Dermis blood vessel endothelial cell (primary cell): ENCODE results near the gene MYG1. TPM values are rescaled to one million over a fixed set of nuclear protein-coding genes. Genes with fewer than 3 reads are reported as not detected.

Source experiments
- DNase-seq: peaks from one replicate; pipeline ENCODE4 v3.0.0; 2010
- total RNA-seq: library from RNA; depleted of rRNA; stranded (reverse); fragments of >200 nt; gene quantifications from 2 replicates; pipeline ENCODE4 v1.2.3, GENCODE V29; 2014

Gene MYG1
- 35.2 and 43.1 TPM in 2 replicates for total RNA-seq

GRCh38 chr12:53299454-53300180, at the start of gene MYG1:
Gene MYG1 (plus strand): TSS chr12:53299695. CDS start chr12:53299738, 43 bp downstream.
- DNase-seq: peak; percentile 89

GRCh38 chr12:53251477-53252348, 47.8 kb upstream of the MYG1 start:
- DNase-seq: peak; percentile 78

GRCh38 chr12:53252349-53252916, 47.1 kb upstream of the MYG1 start:
- peak; percentile 19 for DNase-seq

GRCh38 chr12:53253298-53253697, 46.2 kb upstream of the MYG1 start:
- no peak for DNase-seq

GRCh38 chr12:53254816-53255545, 44.5 kb upstream of the MYG1 start:
- DNase-seq: no peak

GRCh38 chr12:53255996-53256395, 43.5 kb upstream of the MYG1 start:
- no peak for DNase-seq

GRCh38 chr12:53258541-53259539, 40.7 kb upstream of the MYG1 start:
- DNase-seq: peak; percentile 21

- DNase-seq: no peak
Observed at GRCh38 chr12:53259891-53260290, 39.6 kb upstream of the MYG1 start.

- no peak for DNase-seq
Observed at GRCh38 chr12:53265783-53266182, 33.7 kb upstream of the MYG1 start.

- DNase-seq: no peak
Observed at GRCh38 chr12:53267306-53267998, 32.0 kb upstream of the MYG1 start.

GRCh38 chr12:53267999-53268629, 31.4 kb upstream of the MYG1 start, which contains the start of gene ESPL1:
Gene ESPL1 (plus strand): TSS chr12:53268299. CDS start chr12:53268767, 468 bp downstream.
- peak; percentile 85 for DNase-seq

- peak; percentile 17 for DNase-seq
Observed at GRCh38 chr12:53268630-53269562, 30.6 kb upstream of the MYG1 start.

- DNase-seq: no peak
Observed at GRCh38 chr12:53274445-53274844, 25.1 kb upstream of the MYG1 start.

GRCh38 chr12:53276511-53276910, 23.0 kb upstream of the MYG1 start:
- no peak for DNase-seq

- DNase-seq: no peak
Observed at GRCh38 chr12:53277981-53278380, 21.5 kb upstream of the MYG1 start.

- DNase-seq: no peak
Observed at GRCh38 chr12:53279283-53279869, 20.1 kb upstream of the MYG1 start.

- DNase-seq: no peak
Observed at GRCh38 chr12:53279888-53280498, 19.5 kb upstream of the MYG1 start.

GRCh38 chr12:53286448-53286847, 13.0 kb upstream of the MYG1 start:
- DNase-seq: no peak
